Measurements from ENCODE around the gene NFATC2IP.
"Not testable (repeated sequence)": the region's sequence is repeated elsewhere in the genome, so short reads cannot be mapped to it uniquely, and the experiment has no call there.

The NFATC2IP gene

GRCh38 chr16:28926284-28926683 is 24.5 kb upstream of the NFATC2IP start:
- not testable (repeated sequence) for DNase-seq

GRCh38 chr16:28927815-28928214 is 22.9 kb upstream of the NFATC2IP start:
- DNase-seq, result no peak

GRCh38 chr16:28930203-28930602 is 20.5 kb upstream of the NFATC2IP start:
- no peak for DNase-seq

- no peak for DNase-seq
Measured at GRCh38 chr16:28930652-28931051, 20.1 kb upstream of the NFATC2IP start.

- DNase-seq, result no peak
Measured at GRCh38 chr16:28931801-28932225, 18.9 kb upstream of the NFATC2IP start, which contains the start of gene CD19. Gene CD19 (plus strand): TSS chr16:28931971. CDS start chr16:28932001, 30 bp downstream.

- no peak for DNase-seq
Measured at GRCh38 chr16:28932339-28933141, 18.2 kb upstream of the NFATC2IP start.

GRCh38 chr16:28933171-28933570 is 17.6 kb upstream of the NFATC2IP start:
- DNase-seq, result no peak

GRCh38 chr16:28935346-28935745 is 15.4 kb upstream of the NFATC2IP start:
- DNase-seq, result no peak

GRCh38 chr16:28935924-28936783 is 14.6 kb upstream of the NFATC2IP start:
- no peak for DNase-seq

GRCh38 chr16:28936784-28937155 is 14.0 kb upstream of the NFATC2IP start:
- no peak for DNase-seq

GRCh38 chr16:28937222-28937876 is 13.4 kb upstream of the NFATC2IP start:
- DNase-seq, result no peak

GRCh38 chr16:28938721-28939120 is 12.0 kb upstream of the NFATC2IP start:
- DNase-seq, result no peak

- not testable (repeated sequence) for DNase-seq
Measured at GRCh38 chr16:28939825-28940224, 10.9 kb upstream of the NFATC2IP start.

- DNase-seq, result peak; percentile 53
Measured at GRCh38 chr16:28943281-28943680, 7.5 kb upstream of the NFATC2IP start.

- DNase-seq, result no peak
Measured at GRCh38 chr16:28946681-28947080, 4.1 kb upstream of the NFATC2IP start.

GRCh38 chr16:28951410-28951943 is 740 bp downstream of the NFATC2IP start:
- DNase-seq, result no peak

- DNase-seq, result no peak
Measured at GRCh38 chr16:28958216-28958615, 7.5 kb downstream of the NFATC2IP start.

- DNase-seq, result no peak
Measured at GRCh38 chr16:28958836-28959235, 8.1 kb downstream of the NFATC2IP start.

GRCh38 chr16:28964072-28964471 is 13.3 kb downstream of the NFATC2IP start:
- DNase-seq, result no peak

- DNase-seq, result no peak
Measured at GRCh38 chr16:28964496-28964895, 13.8 kb downstream of the NFATC2IP start.

GRCh38 chr16:28967156-28967555 is 16.4 kb downstream of the NFATC2IP start:
- no peak for DNase-seq

GRCh38 chr16:28969696-28970095 is 19.0 kb downstream of the NFATC2IP start:
- DNase-seq, result not testable (repeated sequence)

- peak; percentile 76 for DNase-seq
Measured at GRCh38 chr16:28974007-28974436, 23.3 kb downstream of the NFATC2IP start.
